Astrocyte of the spinal cord (primary cell): Measurements from ENCODE around the gene IL17RD.

Source experiments
- DNase-seq: peaks from one replicate; pipeline ENCODE4 v3.0.0; 2011; ENCODE audit warnings: low read depth, low spot score
- H3K4me3 ChIP-seq: 2 replicates; pipeline ENCODE4 v1.5.1; 2011; ENCODE audit warnings: low read depth, mild to moderate bottlenecking, low read length, moderate library complexity
- in situ Hi-C: cut with HindIII; loops from 2 replicates; pipeline ENCODE4 v1.10.0; 2017; ENCODE audit warnings: low sequenced_read_pairs
- TF ChIP-seq, protein P1 (sequence below): IDR thresholded peaks from 2 replicates; pipeline ENCODE4 v1.5.1; 2012; ENCODE audit warnings: low read depth, mild to moderate bottlenecking, low read length, inconsistent platforms

Gene IL17RD

DNA sequence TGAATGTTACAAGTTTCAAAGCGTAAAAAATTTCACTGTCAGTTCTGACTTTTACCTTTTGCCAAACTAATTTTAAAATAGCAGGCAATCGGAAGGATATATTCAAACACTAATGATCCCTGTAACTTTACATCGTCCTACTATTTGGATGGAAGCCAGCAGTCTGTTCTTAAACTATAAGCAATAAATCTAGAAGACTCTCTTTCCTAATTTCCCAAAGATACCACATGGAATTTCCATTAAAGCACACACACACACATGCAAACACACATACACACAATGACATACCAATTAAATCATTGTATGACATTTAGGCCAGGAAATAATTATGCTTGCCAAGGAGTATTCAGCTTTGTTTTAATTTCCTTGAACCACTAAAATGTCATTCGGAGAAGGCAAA, 32.0 kb downstream of the IL17RD start:
- in situ Hi-C loops, result no loop called here
- no peak overlapping the region for H3K4me3 ChIP-seq
- TF ChIP-seq, protein P1, sequence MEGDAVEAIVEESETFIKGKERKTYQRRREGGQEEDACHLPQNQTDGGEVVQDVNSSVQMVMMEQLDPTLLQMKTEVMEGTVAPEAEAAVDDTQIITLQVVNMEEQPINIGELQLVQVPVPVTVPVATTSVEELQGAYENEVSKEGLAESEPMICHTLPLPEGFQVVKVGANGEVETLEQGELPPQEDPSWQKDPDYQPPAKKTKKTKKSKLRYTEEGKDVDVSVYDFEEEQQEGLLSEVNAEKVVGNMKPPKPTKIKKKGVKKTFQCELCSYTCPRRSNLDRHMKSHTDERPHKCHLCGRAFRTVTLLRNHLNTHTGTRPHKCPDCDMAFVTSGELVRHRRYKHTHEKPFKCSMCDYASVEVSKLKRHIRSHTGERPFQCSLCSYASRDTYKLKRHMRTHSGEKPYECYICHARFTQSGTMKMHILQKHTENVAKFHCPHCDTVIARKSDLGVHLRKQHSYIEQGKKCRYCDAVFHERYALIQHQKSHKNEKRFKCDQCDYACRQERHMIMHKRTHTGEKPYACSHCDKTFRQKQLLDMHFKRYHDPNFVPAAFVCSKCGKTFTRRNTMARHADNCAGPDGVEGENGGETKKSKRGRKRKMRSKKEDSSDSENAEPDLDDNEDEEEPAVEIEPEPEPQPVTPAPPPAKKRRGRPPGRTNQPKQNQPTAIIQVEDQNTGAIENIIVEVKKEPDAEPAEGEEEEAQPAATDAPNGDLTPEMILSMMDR, result no peak
- no peak for DNase-seq

DNA sequence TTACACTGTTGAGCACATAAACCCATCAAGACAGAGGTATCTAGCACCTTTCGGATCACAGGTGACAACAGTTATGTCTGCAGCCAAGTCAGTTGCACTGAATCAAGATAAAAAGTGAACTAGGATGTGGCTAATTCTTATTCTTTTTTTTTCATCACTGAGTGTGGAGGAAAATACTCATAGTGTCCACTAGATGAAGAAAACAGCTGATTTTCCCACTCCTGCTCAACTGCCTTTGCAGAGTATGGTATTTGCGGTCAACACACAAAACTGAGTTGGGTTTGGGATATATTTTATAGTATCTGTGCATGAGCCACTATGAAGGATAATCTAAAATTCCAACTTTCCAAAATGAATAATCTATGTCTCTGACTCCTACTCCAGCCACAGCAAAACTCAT, 32.5 kb downstream of the IL17RD start:
- no peak for DNase-seq
- TF ChIP-seq, protein P1, result no peak
- no peak overlapping the region for H3K4me3 ChIP-seq
- in situ Hi-C loops, result no loop called here

DNA sequence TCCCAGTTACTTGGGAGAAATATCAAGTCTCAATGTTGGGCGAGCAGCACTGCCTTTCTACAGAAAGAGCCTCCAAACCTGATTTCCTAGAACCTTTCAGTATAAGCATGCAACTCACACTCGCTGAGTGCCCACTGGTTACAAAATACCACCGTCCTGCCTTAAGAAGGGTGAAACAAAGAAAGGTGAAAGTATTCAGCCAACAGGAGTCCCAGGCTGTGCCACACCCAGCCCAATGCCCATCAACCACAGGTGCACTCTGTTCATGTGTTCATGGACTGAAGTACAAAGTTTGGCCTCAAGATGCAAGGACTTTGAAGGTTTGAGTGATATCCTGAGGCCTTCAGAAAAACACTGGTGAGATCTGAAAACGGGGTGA, 34.0 kb downstream of the IL17RD start:
- in situ Hi-C loops, result no loop called here
- DNase-seq, result no peak
- TF ChIP-seq, protein P1, result no peak
- H3K4me3 ChIP-seq, result no peak overlapping the region

- no peak overlapping the region for H3K4me3 ChIP-seq
- in situ Hi-C loops, result no loop called here
- TF ChIP-seq, protein P1, result no peak
- DNase-seq, result peak; percentile 39
Measured at GRCh38 chr3:57130571-57131209, 34.5 kb downstream of the IL17RD start.

- H3K4me3 ChIP-seq, result no peak overlapping the region
- in situ Hi-C loops, result no loop called here
Measured at GRCh38 chr3:57128826-57129667, 36.1 kb downstream of the IL17RD start.

GRCh38 chr3:57127891-57128518, 37.1 kb downstream of the IL17RD start:
- peak; percentile 75 for DNase-seq
- in situ Hi-C loops, result no loop called here

More at GRCh38 chr3:57128826-57129667, 36.1 kb downstream of the IL17RD start:
- TF ChIP-seq, protein P1, result no peak
- peak; percentile 32 for DNase-seq

More at GRCh38 chr3:57127891-57128518, 37.1 kb downstream of the IL17RD start:
- H3K4me3 ChIP-seq, result no peak overlapping the region
- TF ChIP-seq, protein P1, result no peak
